NCI-H2081 treated with DMSO at 0.1 percent for 48 hours (cell line): Measurements from ENCODE around the gene BCAM.
"Not testable (repeated sequence)": the region's sequence is repeated elsewhere in the genome, so short reads cannot be mapped to it uniquely, and the experiment has no call there.

ENCODE experiments used
- DNase-seq: peaks from one replicate; lab custom pipeline; 2025; lab: John Stamatoyannopoulos, UW

The BCAM gene

GRCh38 chr19:44808463-44809371 is at the start of gene BCAM:
TSS of gene BCAM (plus strand) at chr19:44809103. CDS start at chr19:44809125, 22 bp downstream.
- no peak for DNase-seq

GRCh38 chr19:44762038-44762437 is 46.9 kb upstream of the BCAM start:
- DNase-seq = no peak

GRCh38 chr19:44765033-44765948 is 43.6 kb upstream of the BCAM start:
- no peak for DNase-seq

GRCh38 chr19:44765949-44766335 is 43.0 kb upstream of the BCAM start:
- no peak for DNase-seq

GRCh38 chr19:44767295-44768180 is 41.4 kb upstream of the BCAM start:
- no peak for DNase-seq

- DNase-seq = peak; percentile 66
Measured at GRCh38 chr19:44770550-44771257, 38.2 kb upstream of the BCAM start.

GRCh38 chr19:44772144-44772543 is 36.8 kb upstream of the BCAM start:
- DNase-seq = not testable (repeated sequence)

GRCh38 chr19:44772959-44773358 is 35.9 kb upstream of the BCAM start:
- no peak for DNase-seq

GRCh38 chr19:44775676-44776240 is 33.1 kb upstream of the BCAM start:
- DNase-seq = no peak

GRCh38 chr19:44776402-44777096 is 32.4 kb upstream of the BCAM start:
- no peak for DNase-seq

GRCh38 chr19:44777715-44778347 is 31.1 kb upstream of the BCAM start, which contains the start of gene CBLC:
TSS of gene CBLC (plus strand) at chr19:44777890. CDS start at chr19:44777932, 42 bp downstream.
- no peak for DNase-seq

- no peak for DNase-seq
Measured at GRCh38 chr19:44779150-44779549, 29.8 kb upstream of the BCAM start.

GRCh38 chr19:44781694-44782093 is 27.2 kb upstream of the BCAM start:
- not testable (repeated sequence) for DNase-seq

- DNase-seq = no peak
Measured at GRCh38 chr19:44782729-44783128, 26.2 kb upstream of the BCAM start.

GRCh38 chr19:44783545-44783944 is 25.4 kb upstream of the BCAM start:
- no peak for DNase-seq

- no peak for DNase-seq
Measured at GRCh38 chr19:44785271-44785670, 23.6 kb upstream of the BCAM start.

GRCh38 chr19:44785993-44786392 is 22.9 kb upstream of the BCAM start:
- DNase-seq = no peak

GRCh38 chr19:44788971-44789370 is 19.9 kb upstream of the BCAM start:
- no peak for DNase-seq

- DNase-seq = no peak
Measured at GRCh38 chr19:44789943-44790483, 18.9 kb upstream of the BCAM start.
